H9 (cell line): ENCODE data around the gene AMER2. TPM values are rescaled to one million over a fixed set of nuclear protein-coding genes. Genes with fewer than 3 reads are reported as not detected.

Source experiments
- DNase-seq: peaks from one replicate; pipeline ENCODE4 v3.0.0-alpha.2; 2017
- H2AFZ ChIP-seq: one replicate; pipeline ENCODE4 v1.6.1; 2013; ENCODE audit warnings: mild to moderate bottlenecking, low read length, control low read depth, moderate library complexity
- H2AK5ac ChIP-seq: 2 replicates; pipeline ENCODE4 v1.6.1; 2013; ENCODE audit warnings: low read length, control low read depth, mixed read lengths; ENCODE audit not compliant: insufficient read length
- H2BK120ac ChIP-seq: one replicate; pipeline ENCODE4 v1.6.1; 2013; ENCODE audit warnings: low read depth, mild to moderate bottlenecking, low read length, control low read depth, inconsistent platforms; ENCODE audit not compliant: poor library complexity, severe bottlenecking
- H2BK12ac ChIP-seq: 2 replicates; pipeline ENCODE4 v1.6.1; 2013; ENCODE audit warnings: low read length, control low read depth, mixed read lengths, low read depth; ENCODE audit not compliant: insufficient read length
- H2BK15ac ChIP-seq: 2 replicates; pipeline ENCODE4 v1.6.1; 2013; ENCODE audit warnings: low read depth, low read length, control low read depth
- H2BK20ac ChIP-seq: one replicate; pipeline ENCODE4 v1.6.1; 2013; ENCODE audit warnings: low read depth, mild to moderate bottlenecking, low read length, control low read depth, inconsistent platforms; ENCODE audit not compliant: poor library complexity, severe bottlenecking
- H2BK5ac ChIP-seq: 2 replicates; pipeline ENCODE4 v1.6.1; 2013; ENCODE audit warnings: low read length, control low read depth, mixed read lengths; ENCODE audit not compliant: insufficient read length
- H3K14ac ChIP-seq: 2 replicates; pipeline ENCODE4 v1.6.1; 2013; ENCODE audit warnings: low read length, control low read depth; ENCODE audit not compliant: insufficient read depth
- H3K18ac ChIP-seq: 2 replicates; pipeline ENCODE4 v1.6.1; 2013; ENCODE audit warnings: low read depth, mild to moderate bottlenecking, mixed read lengths, low read length, control low read depth; ENCODE audit not compliant: insufficient read length
- H3K23ac ChIP-seq: 2 replicates; pipeline ENCODE4 v1.6.1; 2013; ENCODE audit warnings: low read length, control low read depth, mixed read lengths, low read depth; ENCODE audit not compliant: insufficient read length
- H3K23me2 ChIP-seq: 2 replicates; pipeline ENCODE4 v1.6.1; 2013; ENCODE audit warnings: low read depth, mild to moderate bottlenecking, mixed read lengths, low read length, control low read depth; ENCODE audit not compliant: insufficient read length, poor library complexity, severe bottlenecking
- H3K27ac ChIP-seq: 2 replicates; pipeline ENCODE4 v1.5.1; 2013; ENCODE audit warnings: low read length, control low read depth, mixed read lengths, low read depth; ENCODE audit not compliant: insufficient read length
- H3K27me3 ChIP-seq: 2 replicates; pipeline ENCODE4 v1.6.1; 2013; ENCODE audit warnings: low read length, control low read depth, inconsistent platforms; ENCODE audit not compliant: insufficient read depth
- H3K4ac ChIP-seq: 2 replicates; pipeline ENCODE4 v1.6.1; 2013; ENCODE audit warnings: low read depth, mild to moderate bottlenecking, control low read depth, inconsistent platforms, low read length, moderate library complexity
- H3K4me1 ChIP-seq: 2 replicates; pipeline ENCODE4 v1.6.1; 2013; ENCODE audit warnings: low read length, control low read depth, inconsistent platforms; ENCODE audit not compliant: insufficient read depth
- H3K4me2 ChIP-seq: 2 replicates; pipeline ENCODE4 v1.6.1; 2013; ENCODE audit warnings: low read length, control low read depth, mixed read lengths; ENCODE audit not compliant: insufficient read length, insufficient read depth
- H3K56ac ChIP-seq: 2 replicates; pipeline ENCODE4 v1.6.1; 2013; ENCODE audit warnings: low read depth, mild to moderate bottlenecking, mixed read lengths, low read length, control low read depth; ENCODE audit not compliant: insufficient read length
- H3K79me1 ChIP-seq: 2 replicates; pipeline ENCODE4 v1.6.1; 2013; ENCODE audit warnings: low read depth, mild to moderate bottlenecking, moderate library complexity, low read length, control low read depth, inconsistent platforms; ENCODE audit not compliant: insufficient read depth, poor library complexity, severe bottlenecking
- H3K79me2 ChIP-seq: 2 replicates; pipeline ENCODE4 v1.6.1; 2013; ENCODE audit warnings: low read length, control low read depth, inconsistent platforms; ENCODE audit not compliant: insufficient read depth
- H3K9ac ChIP-seq: 2 replicates; pipeline ENCODE4 v1.6.1; 2013; ENCODE audit warnings: low read length, control low read depth, mixed read lengths; ENCODE audit not compliant: insufficient read length; ENCODE audit errors: extremely low read depth
- H3K9me3 ChIP-seq: one replicate; pipeline ENCODE4 v1.6.1; 2013; ENCODE audit warnings: low read depth, low read length, inconsistent platforms; ENCODE audit not compliant: control insufficient read depth
- H3T11ph ChIP-seq: one replicate; pipeline ENCODE4 v1.6.1; 2013; ENCODE audit warnings: mild to moderate bottlenecking, low read length, control low read depth, inconsistent platforms
- H4K20me1 ChIP-seq: one replicate; pipeline ENCODE4 v1.6.1; 2013; ENCODE audit not compliant: control insufficient read depth, insufficient read length, insufficient read depth
- H4K5ac ChIP-seq: 2 replicates; pipeline ENCODE4 v1.6.1; 2013; ENCODE audit warnings: low read depth, mild to moderate bottlenecking, mixed read lengths, low read length, control low read depth; ENCODE audit not compliant: insufficient read length
- H4K8ac ChIP-seq: replicated peaks from 2 replicates; pipeline ENCODE4 v1.6.1; 2013; ENCODE audit warnings: low read length, control low read depth, mixed read lengths, low read depth; ENCODE audit not compliant: insufficient read length
- H4K91ac ChIP-seq: 2 replicates; pipeline ENCODE4 v1.6.1; 2013; ENCODE audit warnings: low read depth, mild to moderate bottlenecking, moderate library complexity, mixed read lengths, low read length, control low read depth; ENCODE audit not compliant: insufficient read length
- H3K27ac Mint-ChIP-seq, 3 experiments: 2 replicates in 2 of 3; 3 replicates in 1 of 3; pipeline ENCODE4 v1.8.0; 2020 to 2021; ENCODE audit warnings: mixed read lengths in 3 of 3, mild to moderate bottlenecking in 1 of 3, moderate library complexity in 1 of 3
- H3K27me3 Mint-ChIP-seq: 2 replicates; pipeline ENCODE4 v1.8.0; 2021; ENCODE audit warnings: low read depth, mild to moderate bottlenecking, moderate library complexity, mixed read lengths
- H3K36me3 Mint-ChIP-seq, 3 experiments: 2 replicates in 2 of 3; 3 replicates in 1 of 3; pipeline ENCODE4 v1.8.0; 2020 to 2021; ENCODE audit warnings: low read depth in 3 of 3, mixed read lengths in 3 of 3; ENCODE audit not compliant: insufficient read depth in 1 of 3
- H3K4me1 Mint-ChIP-seq, 2 experiments: 2 replicates each; pipeline ENCODE4 v1.8.0; 2020; ENCODE audit warnings: mixed read lengths in 2 of 2
- H3K4me3 Mint-ChIP-seq, 2 experiments: 2 replicates in 1 of 2; 3 replicates in 1 of 2; pipeline ENCODE4 v1.8.0; 2020 to 2021; ENCODE audit warnings: mild to moderate bottlenecking in 2 of 2, mixed read lengths in 2 of 2, moderate library complexity in 1 of 2
- H3K9me3 Mint-ChIP-seq, 2 experiments: 2 replicates in 1 of 2; 3 replicates in 1 of 2; pipeline ENCODE4 v1.8.0; 2020; ENCODE audit warnings: mild to moderate bottlenecking in 2 of 2, mixed read lengths in 2 of 2, moderate library complexity in 1 of 2
- WGBS: extraction: QIAGEN DNeasy Blood & Tissue Kit; methylation state at CpG from one replicate; pipeline ENCODE4 v1.1.7; 2013; ENCODE audit warnings: missing lambda C conversion rate, low lambda C conversion rate, mixed read lengths; ENCODE audit not compliant: insufficient read length; ENCODE audit errors: extremely low coverage; 5-methylcytosine and 5-hydroxymethylcytosine counted together
- total RNA-seq: library from RNA; stranded (reverse); gene quantifications from 2 replicates; pipeline ENCODE4 v1.2.1, GENCODE V29; 2021
- TF ChIP-seq, protein P1 (sequence below): fragments of 200-600 bp; sonication (generic); conservative IDR thresholded peaks from 3 replicates; pipeline ENCODE4 v1.8.0; 2021; ENCODE audit warnings: antibody characterized with exemption, mild to moderate bottlenecking

Gene AMER2
- total RNA-seq, 1 experiment from 2014 or later, result 0.02 TPM

GRCh38 chr13:25143706-25144105 is 28.4 kb downstream of the AMER2 start:
- Histone ChIP-seq H2BK5ac (no peak overlapping the region), H4K8ac (no peak overlapping the region)
- no peak overlapping the region for H3K4me3 Mint-ChIP-seq

More at GRCh38 chr13:25143706-25144105, 28.4 kb downstream of the AMER2 start:
- no peak overlapping the region for H3K9ac ChIP-seq
- H3K36me3 Mint-ChIP-seq, result peaks cover 0 to 7% (median 0%) of the 10 kb centered on the region in 3 experiments; a peak in 1 of 7 replicates
- no peak overlapping the region for H3K4me2 ChIP-seq
- no peaks in the 10 kb centered on the region for H3K27me3 ChIP-seq
- H3K4me1 Mint-ChIP-seq, result peaks cover 7 to 13% of the 10 kb centered on the region in 2 experiments; a peak in 3 of 4 replicates
- H2AFZ ChIP-seq, result no peak overlapping the region
- H3K18ac ChIP-seq, result no peak overlapping the region
- H3K4ac ChIP-seq, result no peak overlapping the region
- no peak overlapping the region for H4K5ac ChIP-seq
- H3K23me2 ChIP-seq, result no peaks in the 10 kb centered on the region
- H3K4me1 ChIP-seq, result peaks cover 3% of the 10 kb centered on the region; the same call in 1 of the 2 replicates
- WGBS, result no CpG with 5 or more reads among the region's 7 CpGs
- H3K14ac ChIP-seq, result no peak overlapping the region
- H3K27ac ChIP-seq, result no peak overlapping the region
- no peak overlapping the region for H3K27ac Mint-ChIP-seq
- H3T11ph ChIP-seq, result no peak overlapping the region
- H2AK5ac ChIP-seq, result no peak overlapping the region
- H4K91ac ChIP-seq, result no peak overlapping the region
- no peaks in the 10 kb centered on the region for H4K20me1 ChIP-seq
- H3K23ac ChIP-seq, result no peak overlapping the region
- H3K56ac ChIP-seq, result no peak overlapping the region
- no peaks in the 10 kb centered on the region for H3K9me3 ChIP-seq
- H2BK15ac ChIP-seq, result no peak overlapping the region
- no peak overlapping the region for H2BK12ac ChIP-seq
- peaks cover 0 to 11% of the 10 kb centered on the region in 2 experiments; a peak in 4 of 5 replicates for H3K9me3 Mint-ChIP-seq
- DNase-seq, result no peak
- H3K79me1 ChIP-seq, result no peaks in the 10 kb centered on the region
- no peak overlapping the region for H2BK120ac ChIP-seq
- no peaks in the 10 kb centered on the region for H3K79me2 ChIP-seq
- H3K27me3 Mint-ChIP-seq, result peaks cover 4% of the 10 kb centered on the region
- no peak overlapping the region for H2BK20ac ChIP-seq
- TF ChIP-seq, protein P1, sequence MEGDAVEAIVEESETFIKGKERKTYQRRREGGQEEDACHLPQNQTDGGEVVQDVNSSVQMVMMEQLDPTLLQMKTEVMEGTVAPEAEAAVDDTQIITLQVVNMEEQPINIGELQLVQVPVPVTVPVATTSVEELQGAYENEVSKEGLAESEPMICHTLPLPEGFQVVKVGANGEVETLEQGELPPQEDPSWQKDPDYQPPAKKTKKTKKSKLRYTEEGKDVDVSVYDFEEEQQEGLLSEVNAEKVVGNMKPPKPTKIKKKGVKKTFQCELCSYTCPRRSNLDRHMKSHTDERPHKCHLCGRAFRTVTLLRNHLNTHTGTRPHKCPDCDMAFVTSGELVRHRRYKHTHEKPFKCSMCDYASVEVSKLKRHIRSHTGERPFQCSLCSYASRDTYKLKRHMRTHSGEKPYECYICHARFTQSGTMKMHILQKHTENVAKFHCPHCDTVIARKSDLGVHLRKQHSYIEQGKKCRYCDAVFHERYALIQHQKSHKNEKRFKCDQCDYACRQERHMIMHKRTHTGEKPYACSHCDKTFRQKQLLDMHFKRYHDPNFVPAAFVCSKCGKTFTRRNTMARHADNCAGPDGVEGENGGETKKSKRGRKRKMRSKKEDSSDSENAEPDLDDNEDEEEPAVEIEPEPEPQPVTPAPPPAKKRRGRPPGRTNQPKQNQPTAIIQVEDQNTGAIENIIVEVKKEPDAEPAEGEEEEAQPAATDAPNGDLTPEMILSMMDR, result no peak
